HG02759 (cell line): ENCODE data around the gene MYRIP.

Experiments used
- ATAC-seq: cut with Tn5 transposase; IDR thresholded peaks from one replicate; pipeline ENCODE4 v1.9.1; 2021; ENCODE audit warnings: mild to moderate bottlenecking, moderate library complexity; ENCODE audit not compliant: unreplicated experiment

MYRIP gene

DNA sequence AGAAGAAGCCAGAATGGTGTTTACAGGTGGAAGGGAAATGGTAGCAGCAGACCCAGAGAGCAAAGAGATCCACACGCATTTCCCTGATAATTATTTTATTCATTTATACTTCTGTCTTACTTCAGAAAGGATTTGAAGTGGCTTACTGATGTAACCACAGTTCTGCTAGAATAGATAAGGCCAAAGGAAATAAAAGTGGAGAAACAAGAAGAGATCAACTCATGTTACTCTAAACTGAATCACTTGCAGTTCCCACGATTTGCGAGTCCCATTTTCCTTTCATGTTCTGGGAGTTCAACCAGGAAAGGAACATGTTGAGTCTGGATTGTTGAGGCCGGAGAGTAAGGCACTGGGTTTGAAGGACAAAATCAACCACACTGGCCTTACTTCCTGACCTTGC is 151.8 kb downstream of the MYRIP start:
- ATAC-seq: no peak

DNA sequence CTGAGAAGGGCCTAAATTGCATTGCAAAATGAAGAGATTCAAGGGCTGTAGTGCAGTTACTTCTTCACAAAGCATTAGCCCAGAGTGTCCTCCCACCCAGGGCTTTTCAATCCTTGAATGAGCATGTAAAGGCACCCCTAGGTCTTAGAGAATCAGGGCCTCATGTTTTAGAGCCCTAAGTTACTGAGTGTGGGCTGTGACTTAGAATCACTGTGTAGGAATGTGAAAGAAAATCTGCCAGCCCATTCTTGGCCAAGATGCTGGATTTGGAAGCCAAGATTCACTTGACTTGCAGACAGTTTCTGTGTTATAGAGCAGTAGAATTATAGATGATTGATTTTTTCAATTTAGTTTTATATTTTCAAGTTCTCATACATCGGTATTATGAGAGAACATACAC is 153.2 kb downstream of the MYRIP start:
- ATAC-seq: no peak

DNA sequence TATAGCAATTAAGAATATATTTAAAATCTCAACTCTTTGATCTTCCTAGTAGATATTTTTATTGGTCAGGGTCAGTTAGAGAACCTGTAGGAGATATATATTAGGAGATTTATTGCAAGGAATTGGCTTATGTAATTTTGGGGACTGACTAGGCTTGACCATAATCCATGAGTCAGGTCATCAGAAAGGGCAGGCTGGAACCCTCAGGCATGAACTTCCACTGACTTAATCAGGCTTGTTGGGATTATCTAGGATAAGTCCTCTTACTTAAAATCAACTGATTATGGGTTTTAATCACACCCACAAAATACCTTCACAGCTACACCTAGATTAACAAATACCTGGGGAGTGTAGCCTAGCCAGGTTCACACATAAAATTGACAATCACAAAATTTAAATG is 156.1 kb downstream of the MYRIP start:
- ATAC-seq: no peak

DNA sequence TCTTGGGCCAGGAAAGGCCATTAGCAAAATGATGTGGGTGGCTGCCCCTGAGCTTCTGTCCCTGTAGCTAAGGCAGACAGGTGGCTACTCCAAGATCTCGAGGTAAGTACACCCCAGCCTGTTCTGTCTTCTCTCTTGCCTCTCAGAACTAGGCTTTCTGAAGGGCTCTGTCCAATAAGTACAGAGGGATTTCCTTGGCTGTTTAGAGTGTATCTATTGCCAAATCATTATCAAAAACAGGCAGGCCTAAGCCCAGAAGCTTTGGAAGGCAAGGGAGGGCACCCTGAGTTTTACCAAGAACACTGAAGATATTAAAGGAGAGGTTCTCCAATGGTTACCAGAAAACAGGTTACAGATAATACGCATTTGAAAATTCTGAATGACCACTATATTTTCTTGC is 156.6 kb downstream of the MYRIP start:
- no peak for ATAC-seq

DNA sequence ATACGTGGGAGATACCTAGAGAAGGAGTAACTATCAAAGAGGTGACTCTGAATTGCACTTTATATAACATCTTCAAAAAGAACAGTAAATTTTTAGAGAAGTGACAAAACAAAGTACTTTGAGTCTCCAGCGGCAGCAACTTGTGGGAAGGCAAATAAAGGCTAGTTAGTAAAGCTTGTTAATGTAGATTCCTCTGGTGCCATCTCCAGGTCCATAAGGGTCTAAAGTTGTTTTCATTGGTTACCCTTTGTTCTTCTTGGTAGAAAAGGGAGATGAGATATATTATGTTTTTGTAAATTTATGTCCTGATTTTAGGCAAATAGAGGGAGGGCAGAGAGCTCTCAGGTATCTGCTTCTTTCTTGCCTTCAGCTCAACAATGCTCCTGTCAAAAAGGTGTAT is 161.6 kb downstream of the MYRIP start:
- ATAC-seq: no peak

DNA sequence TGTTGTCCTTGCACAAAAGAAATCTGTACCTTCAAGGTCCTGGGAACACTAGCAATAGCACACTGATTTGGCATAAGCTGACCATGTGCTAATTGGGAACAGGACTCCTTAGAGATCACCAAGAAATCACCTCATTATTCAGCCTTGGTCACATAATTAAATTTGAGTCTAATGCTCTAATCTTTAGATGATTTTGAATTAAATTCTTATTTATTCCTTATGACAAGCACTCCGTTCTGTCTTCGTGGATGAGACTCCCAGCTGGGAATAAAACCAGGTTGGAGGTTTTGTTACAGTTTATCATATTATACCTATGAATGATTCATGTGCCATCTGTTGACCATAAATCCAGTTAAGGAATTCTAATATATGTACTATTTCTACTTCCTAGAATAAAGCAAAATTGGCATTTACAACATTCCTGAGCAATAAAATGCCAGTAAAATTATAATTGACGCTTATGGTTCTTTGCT is 162.2 kb downstream of the MYRIP start:
- ATAC-seq: no peak

DNA sequence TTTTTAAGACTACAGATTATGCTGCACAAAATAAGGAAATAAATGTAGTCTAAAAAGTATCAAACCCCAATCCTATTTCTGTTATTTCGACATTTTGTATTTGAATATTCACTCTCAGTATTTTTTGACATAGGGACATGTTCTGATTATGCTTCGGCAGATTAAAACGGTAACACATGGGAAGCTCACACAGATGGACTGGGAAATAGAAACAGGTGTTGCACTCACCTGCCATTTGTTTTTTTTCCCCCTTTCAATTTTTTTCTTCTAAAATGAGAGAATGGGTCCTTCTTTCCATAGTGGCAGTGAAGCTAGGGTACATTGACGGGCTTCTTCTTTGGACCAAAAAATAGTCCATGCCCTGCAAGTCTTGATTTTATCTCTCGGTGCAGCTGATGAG is 163.1 kb downstream of the MYRIP start:
- no peak for ATAC-seq

DNA sequence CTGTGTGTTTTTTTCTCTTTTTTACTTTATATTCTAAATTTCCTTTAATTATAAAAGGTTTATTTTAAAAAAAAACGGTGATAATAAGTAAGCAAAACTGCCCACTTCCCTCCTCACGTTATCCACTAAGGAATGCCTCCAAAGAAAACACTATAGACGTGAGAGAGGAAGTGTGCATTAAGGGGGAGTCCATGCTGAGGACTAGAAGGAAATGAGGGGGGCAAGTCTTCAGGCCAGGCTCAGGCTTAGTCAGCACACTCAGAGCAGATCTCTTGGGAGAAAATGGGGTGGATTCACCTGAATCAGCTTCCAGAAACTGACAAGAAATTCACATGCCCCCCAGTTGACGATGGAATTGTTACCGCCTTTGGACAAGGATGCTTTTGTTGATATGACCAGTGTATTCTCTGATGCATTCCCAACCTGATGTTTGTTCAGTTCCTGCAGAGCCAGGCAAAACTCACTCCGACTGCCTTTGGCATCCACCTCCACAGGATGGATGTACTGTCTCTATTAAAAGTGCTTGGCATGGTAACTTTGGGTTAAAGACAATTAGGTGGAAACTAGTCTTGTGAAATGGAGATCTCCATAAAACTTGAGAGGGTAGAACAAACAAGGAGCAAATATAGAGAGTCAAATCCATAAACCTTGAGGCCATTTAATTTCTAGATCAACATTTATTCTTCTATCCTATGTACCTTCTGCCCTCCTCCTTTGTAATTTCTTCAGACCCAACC is 167.8 kb downstream of the MYRIP start:
- ATAC-seq: no peak

DNA sequence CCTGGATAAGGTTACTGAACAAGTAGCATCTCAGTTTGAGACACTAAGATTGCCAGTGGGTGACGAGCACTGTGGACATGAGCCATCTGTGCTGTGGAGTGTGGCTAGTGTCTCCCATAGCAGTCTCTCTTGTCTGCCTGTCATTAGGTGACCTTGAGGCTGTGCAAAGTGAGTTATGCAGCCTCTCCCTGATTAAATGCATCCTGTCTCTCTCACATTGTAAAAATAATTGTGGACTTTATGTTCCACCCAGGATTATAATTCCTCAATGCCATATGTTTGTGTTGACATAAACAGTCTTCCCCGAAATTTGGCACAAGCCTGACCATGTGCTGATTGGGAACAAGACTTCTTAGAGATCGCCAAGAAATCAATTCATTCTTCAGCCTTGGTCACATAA is 168.9 kb downstream of the MYRIP start:
- ATAC-seq: no peak

DNA sequence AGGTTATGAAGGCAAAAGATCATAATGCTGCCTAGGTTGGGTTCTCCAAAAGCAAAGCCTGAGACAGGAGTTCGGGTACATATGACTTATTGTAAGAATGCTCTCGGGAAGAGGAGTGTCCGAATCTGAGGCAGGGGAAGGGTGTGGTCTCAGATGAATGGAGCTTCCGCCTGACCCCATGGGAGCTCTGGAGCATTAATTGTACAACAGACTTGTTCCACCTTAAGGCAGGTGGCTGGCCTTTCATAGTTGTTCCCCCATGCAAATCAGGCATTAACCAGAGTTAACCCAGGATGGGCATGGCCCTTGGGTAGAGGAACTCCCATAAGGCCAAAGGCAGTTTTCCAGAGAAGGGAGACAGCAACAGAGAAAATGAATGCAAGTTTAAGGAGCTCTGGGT is 170.6 kb downstream of the MYRIP start:
- no peak for ATAC-seq

DNA sequence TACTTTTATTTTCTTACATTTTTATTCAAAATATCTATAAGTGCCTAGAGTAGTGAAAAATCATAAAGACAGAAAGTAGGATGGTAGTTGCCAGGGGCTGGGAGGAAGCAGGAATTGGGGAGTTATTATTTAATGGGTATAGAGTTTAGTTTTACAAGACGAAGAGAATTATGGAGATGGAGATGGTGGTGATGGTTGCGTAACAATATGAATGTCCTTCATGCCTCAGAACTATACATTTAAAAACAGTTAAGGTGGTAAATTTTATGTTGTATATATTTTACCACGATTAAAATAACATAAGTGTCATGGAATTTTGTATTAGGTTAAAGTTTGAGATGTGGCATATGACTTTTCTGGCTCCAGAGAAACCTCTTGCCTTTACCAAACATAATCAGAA is 171.4 kb downstream of the MYRIP start:
- no peak for ATAC-seq

DNA sequence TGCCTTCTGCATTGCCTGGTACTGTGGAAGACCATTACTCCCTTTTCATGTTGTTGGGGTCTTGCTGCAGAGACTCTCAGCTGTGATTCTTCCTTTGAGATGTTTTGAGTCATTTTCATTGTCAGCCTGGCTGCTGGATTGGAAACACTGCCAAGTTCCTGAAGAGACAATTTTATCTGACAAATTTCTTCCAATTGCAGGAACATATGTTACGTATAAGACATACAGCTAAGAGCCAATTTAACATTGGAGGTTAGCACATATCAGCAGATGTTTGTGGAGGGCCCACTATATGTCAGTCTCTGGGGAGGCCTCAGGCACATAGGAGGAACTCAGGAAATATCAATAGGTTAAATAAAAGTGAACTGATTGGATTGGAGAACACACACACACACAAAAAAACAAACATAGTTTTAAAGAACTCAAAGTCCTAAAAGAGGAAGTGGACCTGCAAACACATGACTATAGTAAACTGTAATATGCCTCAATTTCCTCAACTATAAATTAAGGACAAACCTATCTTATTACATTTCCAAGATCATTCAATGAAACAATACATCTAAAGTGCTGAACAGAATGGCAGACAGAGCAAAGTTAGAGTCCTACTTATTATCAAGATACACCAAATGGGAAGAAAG is 172.3 kb downstream of the MYRIP start:
- no peak for ATAC-seq

DNA sequence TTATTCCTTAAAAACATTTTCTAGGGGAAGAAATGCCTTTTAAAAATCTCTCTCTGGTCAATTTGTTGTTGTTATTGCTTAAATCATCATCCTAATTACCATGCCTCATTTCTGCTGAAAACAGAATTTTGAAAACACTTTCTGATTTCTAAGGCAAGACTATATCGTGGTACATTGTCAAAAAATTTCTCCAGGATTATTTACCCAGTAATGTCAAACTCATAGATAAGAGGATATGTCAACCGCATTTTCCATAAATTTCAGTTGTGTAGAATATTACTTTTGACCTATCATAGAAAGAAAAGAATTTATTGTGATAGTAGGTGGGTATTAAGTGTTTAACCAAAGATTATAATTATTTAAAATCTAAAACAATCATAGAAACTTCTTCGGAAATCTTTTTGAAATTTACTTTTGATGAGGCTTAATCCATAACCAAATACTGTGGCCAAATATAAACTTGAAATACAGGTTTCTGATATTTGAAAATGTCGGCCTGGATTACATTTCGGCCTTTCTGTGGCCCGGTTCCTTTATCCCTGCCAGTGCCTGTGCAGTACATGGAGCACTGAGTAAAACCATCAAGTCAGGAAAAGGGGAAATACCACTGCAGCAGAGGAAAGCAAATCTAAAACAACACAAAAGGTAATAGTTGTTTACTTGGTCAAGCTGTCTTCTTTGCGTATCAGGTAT is 173.4 kb downstream of the MYRIP start:
- no peak for ATAC-seq

DNA sequence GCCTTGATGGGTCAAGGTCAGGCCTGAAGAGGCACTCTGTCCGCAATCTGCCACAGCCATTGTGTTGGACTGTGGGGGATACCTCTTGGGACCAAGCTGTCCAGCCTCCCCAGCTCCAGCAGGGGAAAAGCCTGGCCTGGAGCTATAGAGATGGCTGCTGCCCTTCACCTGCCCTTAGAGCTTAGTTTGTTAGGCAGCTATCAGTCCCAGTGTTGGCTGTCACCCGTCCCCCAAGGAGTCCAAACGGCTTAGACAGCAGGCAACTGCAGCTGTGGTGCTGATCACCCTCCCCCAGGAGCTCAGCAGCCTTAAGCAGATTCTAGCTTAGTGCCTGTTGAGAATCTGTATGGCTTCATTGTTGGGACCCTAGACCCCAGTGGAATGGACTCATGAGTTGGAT is 180.3 kb downstream of the MYRIP start:
- ATAC-seq: no peak

DNA sequence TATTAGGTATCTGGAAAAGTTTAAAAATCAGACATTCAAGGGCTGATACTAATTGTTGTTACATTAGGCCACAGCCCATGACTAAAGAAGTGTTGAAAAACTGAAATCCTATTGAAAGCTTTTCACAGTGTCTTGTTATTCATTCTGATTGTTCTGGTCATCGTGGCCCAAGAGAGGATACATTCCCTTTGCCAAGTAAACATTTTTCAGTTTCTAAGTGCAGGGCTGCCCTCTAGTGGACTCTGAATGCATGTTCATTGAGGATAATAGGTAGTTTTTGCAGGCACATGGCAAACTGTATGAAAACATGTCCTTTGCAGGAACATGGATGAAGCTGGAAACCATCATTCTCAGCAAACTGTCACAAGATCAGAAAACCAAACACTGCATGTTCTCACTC is 181.1 kb downstream of the MYRIP start:
- ATAC-seq: no peak

DNA sequence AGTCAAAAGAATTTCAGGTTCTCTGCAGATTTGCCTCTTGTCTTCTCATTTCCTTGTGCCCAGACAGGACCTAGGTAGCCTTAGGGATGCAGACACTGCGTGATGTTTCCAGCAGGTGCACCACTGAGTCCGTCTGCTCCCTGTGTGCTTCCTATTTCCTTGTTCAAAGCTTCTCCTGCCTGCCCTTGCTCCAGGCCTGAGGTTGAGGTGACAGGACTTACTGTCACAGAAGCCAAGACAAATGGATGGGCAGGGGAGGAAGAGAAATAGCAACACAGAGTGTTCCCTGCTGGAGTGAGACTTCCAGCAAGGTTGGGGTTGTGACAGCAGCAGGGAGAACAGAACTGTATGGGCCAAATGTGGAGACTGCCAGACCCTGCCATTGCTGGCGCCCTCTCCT is 199.4 kb downstream of the MYRIP start:
- ATAC-seq: no peak

DNA sequence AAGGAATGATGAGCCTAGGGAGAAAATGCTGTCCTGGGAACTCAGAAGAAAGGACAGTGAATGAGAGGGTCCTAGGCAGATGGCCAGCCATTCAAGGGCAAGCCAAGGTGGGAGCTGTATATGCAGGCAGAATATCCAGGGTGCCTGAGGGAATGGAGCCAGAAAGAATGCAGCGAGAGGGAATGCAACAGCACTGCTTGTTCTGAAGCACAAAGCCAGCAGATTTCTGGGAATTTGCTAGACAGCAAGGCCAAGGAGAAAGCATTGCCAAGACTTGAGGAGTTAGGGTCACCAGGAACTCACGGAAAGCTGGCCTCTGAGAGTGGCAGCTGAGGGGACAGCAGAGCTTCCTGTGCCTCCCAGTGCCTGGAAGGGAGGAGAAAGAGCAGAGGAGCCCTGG is 200.6 kb downstream of the MYRIP start:
- no peak for ATAC-seq

DNA sequence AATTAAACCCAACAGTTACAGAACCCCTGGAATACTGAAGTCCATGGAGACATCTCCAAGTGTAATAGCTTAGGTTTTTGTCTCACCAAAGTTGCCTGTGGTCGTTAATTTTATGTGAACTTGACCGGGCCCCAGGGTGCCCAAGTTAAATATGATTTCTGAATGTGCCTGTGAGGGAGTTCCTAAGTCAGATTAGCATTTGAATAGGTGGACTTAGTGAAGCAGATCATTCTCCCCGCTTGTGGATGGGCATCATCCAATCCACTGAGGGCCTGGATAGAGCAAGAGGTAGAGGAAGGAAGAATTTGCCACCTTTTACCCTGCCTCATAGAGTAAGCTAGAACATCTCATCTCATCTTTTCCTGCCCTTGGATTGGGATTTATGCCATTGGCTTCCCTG is 203.0 kb downstream of the MYRIP start:
- ATAC-seq: no peak

DNA sequence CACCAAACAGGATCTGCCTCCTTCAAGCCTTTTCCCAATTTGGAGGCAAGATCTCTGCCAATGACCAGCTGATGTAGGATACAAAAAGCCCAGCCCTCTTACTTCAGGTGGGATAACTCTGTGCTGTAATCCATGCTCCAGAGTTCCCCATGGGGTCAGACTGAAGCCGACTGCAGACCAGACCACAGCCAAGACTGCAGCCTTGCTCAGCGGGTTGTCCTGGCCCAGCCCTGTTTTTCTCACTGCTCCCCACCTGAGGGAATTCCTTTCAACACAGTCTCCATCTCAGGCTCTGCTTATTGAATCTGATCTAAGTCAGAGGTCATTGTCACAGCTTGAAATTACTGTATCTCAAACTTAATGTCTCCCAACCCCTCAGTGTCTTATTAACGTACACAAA is 207.0 kb downstream of the MYRIP start:
- ATAC-seq: no peak

DNA sequence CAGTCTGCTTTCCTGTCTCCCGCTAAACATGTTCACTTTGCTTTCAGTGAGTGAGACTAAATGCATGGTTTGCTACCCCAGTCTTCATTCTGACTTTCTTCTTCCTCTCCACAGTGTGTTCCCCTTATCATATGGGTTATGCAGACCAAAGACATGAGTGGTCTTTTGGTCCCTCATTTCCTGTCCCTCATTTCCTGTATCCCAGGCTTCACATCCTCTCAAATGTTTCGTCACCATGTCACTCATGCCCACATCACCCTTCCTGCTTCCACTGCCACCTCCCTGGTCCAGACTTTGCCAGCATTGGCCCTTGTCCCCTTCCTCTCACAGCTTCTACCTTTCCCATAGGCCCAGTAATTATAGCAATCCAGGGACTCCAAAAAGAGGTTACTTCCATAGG is 209.0 kb downstream of the MYRIP start:
- no peak for ATAC-seq

DNA sequence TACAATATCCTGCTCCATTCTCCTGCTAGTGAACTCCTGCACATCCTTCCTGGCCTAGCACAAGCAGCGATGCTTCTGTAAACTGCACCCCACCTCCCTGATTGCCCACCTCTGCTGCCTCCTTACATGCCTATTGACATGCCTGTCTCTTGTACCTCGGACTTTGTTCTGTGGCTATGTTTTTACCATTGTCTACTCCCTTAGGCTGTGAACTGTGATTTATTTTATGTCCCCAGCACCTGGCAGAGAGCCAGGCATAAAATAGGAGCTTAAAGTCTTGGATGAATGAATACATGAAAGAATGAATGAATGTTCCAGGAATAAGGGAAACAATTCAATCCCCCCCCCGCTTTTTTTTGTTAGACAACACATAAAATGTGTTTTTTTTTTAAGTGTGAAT is 210.0 kb downstream of the MYRIP start:
- ATAC-seq: no peak

DNA sequence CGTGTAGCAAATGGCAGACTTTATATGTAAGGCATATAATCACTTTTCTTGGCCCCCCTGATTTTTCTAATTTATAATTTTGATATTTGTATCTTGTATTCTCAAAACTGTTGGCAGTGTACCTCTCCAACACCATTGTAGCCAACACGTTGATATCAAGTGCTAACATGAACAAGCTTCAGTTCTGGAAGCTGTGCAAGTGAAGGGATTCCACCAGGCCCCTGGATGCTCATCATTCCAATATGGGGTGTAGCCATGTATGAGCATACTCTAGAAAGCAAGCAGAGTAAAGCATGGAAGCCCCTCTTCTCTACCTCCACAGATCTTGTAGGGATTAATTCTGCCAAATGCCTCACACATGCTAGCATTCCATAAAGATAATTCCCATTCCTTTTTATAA is 211.3 kb downstream of the MYRIP start:
- no peak for ATAC-seq
